GM18858 (cell line): Measurements from ENCODE around the gene CLEC10A.

ENCODE experiments used
- ATAC-seq: cut with Tn5 transposase; IDR thresholded peaks from one replicate; pipeline ENCODE4 v1.9.1; 2021; ENCODE audit not compliant: unreplicated experiment

Gene CLEC10A

GRCh38 chr17:7042501-7043181, 37.4 kb downstream of the CLEC10A start:
- no peak for ATAC-seq

GRCh38 chr17:7041607-7042500, 38.2 kb downstream of the CLEC10A start:
- no peak for ATAC-seq

- ATAC-seq, result no peak
Measured at GRCh38 chr17:7039832-7040231, 40.2 kb downstream of the CLEC10A start.

GRCh38 chr17:7038025-7038862, 41.8 kb downstream of the CLEC10A start:
- no peak for ATAC-seq

- peak; percentile 66 for ATAC-seq
Measured at GRCh38 chr17:7035591-7036368, 44.3 kb downstream of the CLEC10A start, which contains the start of gene SLC16A13. Gene SLC16A13 (plus strand): TSS chr17:7036015. CDS start chr17:7036383, 368 bp downstream.

GRCh38 chr17:7034955-7035590, 45.0 kb downstream of the CLEC10A start:
- peak; percentile 12 for ATAC-seq

GRCh38 chr17:7029659-7030058, 50.4 kb downstream of the CLEC10A start:
- no peak for ATAC-seq

GRCh38 chr17:7029096-7029495, 51.0 kb downstream of the CLEC10A start:
- no peak for ATAC-seq

GRCh38 chr17:7027335-7027734, 52.7 kb downstream of the CLEC10A start:
- no peak for ATAC-seq

- no peak for ATAC-seq
Measured at GRCh38 chr17:7026471-7027115, 53.5 kb downstream of the CLEC10A start.

- ATAC-seq, result no peak
Measured at GRCh38 chr17:7025245-7025644, 54.8 kb downstream of the CLEC10A start.
